Uterus (tissue), 4 donors: ENCODE results near the gene C1orf141. TPM values are rescaled to one million over a fixed set of nuclear protein-coding genes. Genes with fewer than 3 reads are reported as not detected.

ENCODE experiments used
- DNase-seq, 2 donors: peaks; one replicate each; pipeline ENCODE4 v3.0.0-alpha.2; 2019 to 2020
- H3K27ac ChIP-seq, 2 donors: fragments of 200-600 bp; sonication (generic); 1 replicate in 1 of 2; 2 replicates in 1 of 2; pipeline ENCODE4 v1.5.1; 2016 to 2018
- H3K27me3 ChIP-seq, 2 donors: fragments of 200-600 bp; sonication (generic); one replicate each; pipeline ENCODE4 v1.5.1; 2018 to 2019; ENCODE audit warnings: control low read depth in 1 of 2
- H3K36me3 ChIP-seq, 2 donors: fragments of 200-600 bp; sonication (generic); one replicate each; pipeline ENCODE4 v1.5.1; 2019; ENCODE audit warnings: control low read depth in 1 of 2
- H3K4me1 ChIP-seq, 2 donors: fragments of 200-600 bp; sonication (generic); one replicate each; pipeline ENCODE4 v1.5.1; 2018 to 2019; ENCODE audit warnings: control low read depth in 1 of 2
- H3K4me3 ChIP-seq, 2 donors: fragments of 200-600 bp; sonication (generic); 1 replicate in 1 of 2; 2 replicates in 1 of 2; pipeline ENCODE4 v1.5.1; 2018 to 2019; ENCODE audit warnings: mild to moderate bottlenecking in 1 of 2
- H3K9me3 ChIP-seq, 2 donors: fragments of 200-600 bp; sonication (generic); one replicate each; pipeline ENCODE4 v1.5.1; 2019; ENCODE audit warnings: control low read depth in 1 of 2
- CTCF ChIP-seq, 4 experiments: fragments of 200-600 bp in 2 of 4; fragments of 450-650 bp in 2 of 4; sonication (generic) in 2 of 4; IDR thresholded peaks; one replicate each; pipeline ENCODE4 v1.5.1; 2016 to 2019; ENCODE audit warnings: antibody characterized with exemption in 4 of 4, mild to moderate bottlenecking in 2 of 4, moderate library complexity in 1 of 4
- POLR2A ChIP-seq, 2 donors: fragments of 450-650 bp; IDR thresholded peaks; one replicate each; pipeline ENCODE4 v1.6.1; 2016; ENCODE audit warnings: antibody characterized with exemption in 2 of 2, mild to moderate bottlenecking in 1 of 2, moderate library complexity in 1 of 2
- intact Hi-C: fragments of 100-400 bp; cut with DNase I; formaldehyde crosslinking; loops from one replicate; pipeline ENCODE4 v1.15.1; 2023; ENCODE audit warnings: low total_unique reads
- total RNA-seq, 4 donors: library from RNA; depleted of rRNA in 3 of 4; stranded (reverse); fragments of >200 nt in 3 of 4; gene quantifications; one replicate each; pipeline versions ENCODE4 v1.1.0 to v1.2.4, GENCODE V29; 2014 to 2023
- donor health status: DM: yes; HTN: yes; CAD: no.

The C1orf141 gene
- not detected for total RNA-seq

- Histone ChIP-seq H3K9me3 (no peaks in the 10 kb centered on the region), H3K27me3 (no peaks in the 10 kb centered on the region), H3K4me3 (no peak within 1 kb of the TSS), H3K27ac (no peak within 1 kb of the TSS), H3K4me1 (no peaks in the 10 kb centered on the region), H3K36me3 (no peaks in the 10 kb centered on the region)
- no peak for DNase-seq
- intact Hi-C loops = no loop called here
- no peak for TF ChIP-seq CTCF (IDR thresholded peaks at IDR 0.05)
- TF ChIP-seq POLR2A (IDR thresholded peaks at IDR 0.05) = no peak
Measured at GRCh38 chr1:67134695-67135094, at the start of gene C1orf141. C1orf141 (minus strand) TSS chr1:67134970; CDS start chr1:67127240, 7,730 bp downstream.

- no peak overlapping the region for H3K27ac ChIP-seq
Measured at GRCh38 chr1:67175530-67176087, 40.8 kb upstream of the C1orf141 start.

GRCh38 chr1:67174716-67175284 is 40.0 kb upstream of the C1orf141 start:
- Histone ChIP-seq H3K4me1 (no peaks in the 10 kb centered on the region), H3K9me3 (no peaks in the 10 kb centered on the region), H3K27me3 (no peaks in the 10 kb centered on the region), H3K36me3 (no peaks in the 10 kb centered on the region), H3K27ac (no peak overlapping the region), H3K4me3 (no peak overlapping the region)
- intact Hi-C loops = no loop called here
- DNase-seq = no peak
- TF ChIP-seq POLR2A (IDR thresholded peaks at IDR 0.05) = no peak
- no peak for TF ChIP-seq CTCF (IDR thresholded peaks at IDR 0.05)

More at GRCh38 chr1:67175530-67176087, 40.8 kb upstream of the C1orf141 start:
- Histone ChIP-seq H3K4me3 (no peak overlapping the region), H3K4me1 (no peaks in the 10 kb centered on the region), H3K36me3 (no peaks in the 10 kb centered on the region), H3K27me3 (no peaks in the 10 kb centered on the region), H3K9me3 (no peaks in the 10 kb centered on the region)
- intact Hi-C loops = no loop called here
- DNase-seq = no peak
- TF ChIP-seq CTCF (IDR thresholded peaks at IDR 0.05) (no peak), POLR2A (IDR thresholded peaks at IDR 0.05) (no peak)

GRCh38 chr1:67173988-67174387 is 39.2 kb upstream of the C1orf141 start:
- H3K27me3 ChIP-seq = no peaks in the 10 kb centered on the region
- no peak for TF ChIP-seq POLR2A (IDR thresholded peaks at IDR 0.05)
- no peak for TF ChIP-seq CTCF (IDR thresholded peaks at IDR 0.05)
- no peaks in the 10 kb centered on the region for H3K9me3 ChIP-seq
- intact Hi-C loops = no loop called here
- H3K27ac ChIP-seq = no peak overlapping the region
- no peak overlapping the region for H3K4me3 ChIP-seq
- no peaks in the 10 kb centered on the region for H3K36me3 ChIP-seq
- DNase-seq = no peak
- no peaks in the 10 kb centered on the region for H3K4me1 ChIP-seq

- no peak overlapping the region for H3K4me3 ChIP-seq
- H3K27ac ChIP-seq = no peak overlapping the region
- no peak for DNase-seq
- H3K4me1 ChIP-seq = no peaks in the 10 kb centered on the region
- TF ChIP-seq POLR2A (IDR thresholded peaks at IDR 0.05) (no peak), CTCF (IDR thresholded peaks at IDR 0.05) (no peak)
- H3K27me3 ChIP-seq = no peaks in the 10 kb centered on the region
- intact Hi-C loops = no loop called here
- no peaks in the 10 kb centered on the region for H3K36me3 ChIP-seq
- no peaks in the 10 kb centered on the region for H3K9me3 ChIP-seq
Measured at GRCh38 chr1:67171978-67172377, 37.2 kb upstream of the C1orf141 start.
